A549 treated with AZD9567 at 1 μM for 4 hours (cell line): ENCODE data around the gene SNRPB. TPM values are rescaled to one million over a fixed set of nuclear protein-coding genes. Genes with fewer than 3 reads are reported as not detected.

Source experiments
- total RNA-seq: library from RNA; stranded (reverse); fragments of 200-300 nt; extraction: Qiagen RNA extraction; gene quantifications from 5 replicates; pipeline ENCODE4 v1.2.3, GENCODE V29; 2022; ENCODE audit not compliant: insufficient read depth

Gene SNRPB
- total RNA-seq = 782 to 1,063 TPM (median 982 TPM) in 5 replicates

GRCh38 chr20:2470423-2471193 lies at the start of gene SNRPB:
SNRPB (minus strand) TSS chr20:2470789; CDS start chr20:2470690, 99 bp downstream.

DNA sequence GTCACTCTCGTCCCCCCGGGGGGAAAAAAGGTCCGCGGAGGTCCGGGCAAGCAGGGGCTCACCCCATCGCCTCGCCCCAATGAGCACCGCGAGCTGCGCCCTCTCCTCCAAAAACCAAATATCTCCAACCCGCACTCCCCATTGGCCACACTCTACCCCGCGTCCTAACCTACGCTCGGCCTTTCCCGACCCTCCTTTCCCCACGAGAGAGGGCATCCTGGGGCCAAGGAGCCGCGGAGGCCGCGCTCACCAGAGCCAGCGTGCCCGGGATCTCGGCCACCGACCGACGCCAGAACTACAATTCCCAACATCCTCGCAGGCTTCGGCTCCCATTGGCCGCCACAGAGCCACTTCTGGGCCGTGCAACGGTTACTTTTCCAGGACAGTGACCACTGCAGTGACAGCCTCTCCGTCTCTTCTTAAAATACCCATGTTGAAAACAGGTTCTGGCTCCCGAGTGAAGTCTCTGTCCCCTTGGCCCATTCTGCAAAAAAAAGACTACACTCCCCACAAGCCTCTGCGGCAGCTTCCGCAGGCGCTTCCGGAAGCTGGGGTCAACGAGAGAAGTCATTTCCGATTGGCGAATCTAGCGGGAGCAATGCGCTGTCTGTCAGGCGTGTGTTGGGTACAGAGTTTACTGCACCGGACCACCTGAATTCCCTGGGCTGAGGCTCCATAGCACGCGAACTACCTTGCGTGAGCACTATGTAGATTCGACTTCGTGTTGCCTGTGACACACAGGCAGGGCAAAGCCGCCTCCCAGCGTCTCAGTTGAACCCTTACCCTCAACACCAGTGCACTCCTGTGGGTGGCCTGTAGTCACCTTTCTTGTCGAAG lies 38.3 kb upstream of the SNRPB start, which contains the start of gene ZNF343:
Gene ZNF343 (minus strand): TSS at position 285 of the 837 bp plus-strand sequence. CDS start 15,020 bp downstream, outside the sequence.

Other genes with a start within 250 kb of the SNRPB start
- gene TGM3, start 174.8 kb downstream of the SNRPB start, total RNA-seq = 0.06 to 0.07 TPM in 2 of 5 replicates, not detected in the others
- not detected in 5 replicates for gene TGM6, start 89.9 kb downstream of the SNRPB start, total RNA-seq
- gene ZNF343, start 38.1 kb upstream of the SNRPB start, total RNA-seq = 11.0 to 14.2 TPM (median 13.4 TPM) in 5 replicates
- gene TMC2, start 65.8 kb upstream of the SNRPB start, total RNA-seq = not detected in 5 replicates
- 638 to 714 TPM (median 679 TPM) in 5 replicates for gene NOP56, start 181.8 kb upstream of the SNRPB start, total RNA-seq
- gene IDH3B, start 193.4 kb upstream of the SNRPB start, total RNA-seq = 131 to 161 TPM (median 133 TPM) in 5 replicates
- gene EBF4, start 222.0 kb upstream of the SNRPB start, total RNA-seq = 1.00 to 2.9 TPM (median 2.4 TPM) in 5 replicates